ENCODE results near the gene SEMA6D. TPM values are rescaled to one million over a fixed set of nuclear protein-coding genes. Genes with fewer than 3 reads are reported as not detected.

The SEMA6D gene
- total RNA-seq, 4 donors from 2014 or later = 6.3 to 22.0 (median 13.4) TPM

- Histone ChIP-seq H3K4me3 (no peak overlapping the region), H3K4me1 (peaks cover 13% of the 10 kb centered on the region), H3K36me3 (no peaks in the 10 kb centered on the region), H3K27ac (no peak overlapping the region), H3K27me3 (no peaks in the 10 kb centered on the region), H3K9me3 (no peaks in the 10 kb centered on the region)
- no peak for DNase-seq (ENCODE audit: low spot score in 2 of 2)
- WGBS = 66% methylated on average over 3 of the region's 3 CpGs
- TF ChIP-seq POLR2A (IDR thresholded peaks at IDR 0.05) (no peak), EP300 (IDR thresholded peaks at IDR 0.05) (no peak), POLR2AphosphoS5 (IDR thresholded peaks at IDR 0.05) (no peak), CTCF (IDR thresholded peaks at IDR 0.05) (no peak)
These were observed 64.2 kb downstream of the SEMA6D start for GRCh38 chr15:47781527-47781926.

GRCh38 chr15:47784820-47785219, 67.5 kb downstream of the SEMA6D start:
- no peaks in the 10 kb centered on the region for H3K36me3 ChIP-seq
- DNase-seq (ENCODE audit: low spot score in 2 of 2) = no peak
- H3K27ac ChIP-seq = no peak overlapping the region
- no peak for TF ChIP-seq EP300 (IDR thresholded peaks at IDR 0.05)
- TF ChIP-seq CTCF (IDR thresholded peaks at IDR 0.05) = no peak
- no peak for TF ChIP-seq POLR2AphosphoS5 (IDR thresholded peaks at IDR 0.05)
- TF ChIP-seq POLR2A (IDR thresholded peaks at IDR 0.05) = no peak
- no peaks in the 10 kb centered on the region for H3K27me3 ChIP-seq
- no peak overlapping the region for H3K4me3 ChIP-seq
- H3K9me3 ChIP-seq = no peaks in the 10 kb centered on the region
- no peaks in the 10 kb centered on the region for H3K4me1 ChIP-seq

- H3K9me3 ChIP-seq = no peaks in the 10 kb centered on the region
- no peaks in the 10 kb centered on the region for H3K4me1 ChIP-seq
- no peaks in the 10 kb centered on the region for H3K27me3 ChIP-seq
- DNase-seq (ENCODE audit: low spot score in 2 of 2) = no peak
- no peaks in the 10 kb centered on the region for H3K36me3 ChIP-seq
- H3K4me3 ChIP-seq = no peak overlapping the region
- H3K27ac ChIP-seq = no peak overlapping the region
- WGBS = 94% methylated on average over 4 of the region's 4 CpGs
- TF ChIP-seq EP300 (IDR thresholded peaks at IDR 0.05) (no peak), POLR2AphosphoS5 (IDR thresholded peaks at IDR 0.05) (no peak), CTCF (IDR thresholded peaks at IDR 0.05) (no peak), POLR2A (IDR thresholded peaks at IDR 0.05) (no peak)
These were observed 69.1 kb downstream of the SEMA6D start for GRCh38 chr15:47786371-47786770.

GRCh38 chr15:47787875-47788274, 70.6 kb downstream of the SEMA6D start:
- DNase-seq (ENCODE audit: low spot score in 2 of 2) = no peak
- H3K4me1 ChIP-seq = no peaks in the 10 kb centered on the region
- no peak overlapping the region for H3K4me3 ChIP-seq
- WGBS = 76% methylated on average over 1 of the region's 1 CpG
- H3K27ac ChIP-seq = no peak overlapping the region
- no peaks in the 10 kb centered on the region for H3K27me3 ChIP-seq
- H3K9me3 ChIP-seq = no peaks in the 10 kb centered on the region
- TF ChIP-seq CTCF (IDR thresholded peaks at IDR 0.05) (no peak), EP300 (IDR thresholded peaks at IDR 0.05) (no peak), POLR2A (IDR thresholded peaks at IDR 0.05) (no peak), POLR2AphosphoS5 (IDR thresholded peaks at IDR 0.05) (no peak)
- no peaks in the 10 kb centered on the region for H3K36me3 ChIP-seq

DNA sequence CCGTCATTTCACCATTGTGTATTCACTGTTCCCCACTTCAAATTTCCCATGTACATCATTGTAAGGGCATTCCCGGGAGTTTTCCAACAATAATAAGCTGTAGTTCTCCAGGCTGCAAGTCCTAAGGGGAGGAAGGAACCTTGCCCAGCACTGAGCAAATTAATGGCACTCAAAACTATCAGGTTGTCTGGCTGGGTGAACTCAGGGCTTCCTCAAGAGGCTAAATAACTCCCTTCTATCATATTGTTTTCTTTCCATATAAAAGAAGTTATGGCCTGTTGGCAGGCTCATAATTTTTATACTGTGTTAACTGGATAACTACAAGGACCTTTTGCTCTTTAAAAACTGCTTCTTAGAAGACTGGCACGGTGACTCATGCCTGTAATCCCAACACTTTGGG, 71.4 kb downstream of the SEMA6D start:
- 71% methylated on average over 3 of the region's 3 CpGs for WGBS

More for the DNA sequence above, 71.4 kb downstream of the SEMA6D start:
- no peak for TF ChIP-seq CTCF (IDR thresholded peaks at IDR 0.05)
- TF ChIP-seq POLR2A (IDR thresholded peaks at IDR 0.05) = no peak
- no peak for TF ChIP-seq POLR2AphosphoS5 (IDR thresholded peaks at IDR 0.05)
- TF ChIP-seq EP300 (IDR thresholded peaks at IDR 0.05) = no peak
- Histone ChIP-seq H3K27ac (no peak overlapping the region), H3K27me3 (no peaks in the 10 kb centered on the region), H3K9me3 (no peaks in the 10 kb centered on the region), H3K4me1 (no peaks in the 10 kb centered on the region), H3K4me3 (no peak overlapping the region), H3K36me3 (no peaks in the 10 kb centered on the region)
- no peak for DNase-seq (ENCODE audit: low spot score in 2 of 2)

Measured in suprapubic skin (tissue), 4 donors.